MG63 (cell line): ENCODE data around the gene PSMA3. TPM values are rescaled to one million over a fixed set of nuclear protein-coding genes. Genes with fewer than 3 reads are reported as not detected.
A peak's percentile ranks its signal among the peaks of the same experiment; 100 is the strongest.

Source experiments
- DNase-seq: peaks from one replicate; pipeline ENCODE4 v3.0.0-alpha.2; 2020
- H3K27me3 ChIP-seq: fragments of 250-450 bp; sonication (Bioruptor Pico); 2 replicates; pipeline ENCODE4 v1.5.1; 2020; ENCODE audit warnings: mild to moderate bottlenecking, moderate library complexity
- H3K36me3 ChIP-seq: fragments of 250-450 bp; sonication (Bioruptor Pico); 2 replicates; pipeline ENCODE4 v1.5.1; 2020; ENCODE audit warnings: mild to moderate bottlenecking, moderate library complexity
- H3K4me3 ChIP-seq: fragments of 250-450 bp; sonication (Bioruptor Pico); 2 replicates; pipeline ENCODE4 v1.5.1; 2020; ENCODE audit warnings: mild to moderate bottlenecking, moderate library complexity
- H3K9me3 ChIP-seq: fragments of 250-450 bp; sonication (Bioruptor Pico); 2 replicates; pipeline ENCODE4 v1.5.1; 2020; ENCODE audit warnings: mild to moderate bottlenecking, moderate library complexity
- total RNA-seq: library from RNA; depleted of rRNA; stranded (reverse); fragments of >200 nt; shearing (Covaris generic); gene quantifications from 2 replicates; pipeline ENCODE4 v1.2.3, GENCODE V29; 2014; ENCODE audit warnings: low replicate concordance

Gene PSMA3
- total RNA-seq, 1 experiment from 2014 or later, result 96.6 TPM

DNA sequence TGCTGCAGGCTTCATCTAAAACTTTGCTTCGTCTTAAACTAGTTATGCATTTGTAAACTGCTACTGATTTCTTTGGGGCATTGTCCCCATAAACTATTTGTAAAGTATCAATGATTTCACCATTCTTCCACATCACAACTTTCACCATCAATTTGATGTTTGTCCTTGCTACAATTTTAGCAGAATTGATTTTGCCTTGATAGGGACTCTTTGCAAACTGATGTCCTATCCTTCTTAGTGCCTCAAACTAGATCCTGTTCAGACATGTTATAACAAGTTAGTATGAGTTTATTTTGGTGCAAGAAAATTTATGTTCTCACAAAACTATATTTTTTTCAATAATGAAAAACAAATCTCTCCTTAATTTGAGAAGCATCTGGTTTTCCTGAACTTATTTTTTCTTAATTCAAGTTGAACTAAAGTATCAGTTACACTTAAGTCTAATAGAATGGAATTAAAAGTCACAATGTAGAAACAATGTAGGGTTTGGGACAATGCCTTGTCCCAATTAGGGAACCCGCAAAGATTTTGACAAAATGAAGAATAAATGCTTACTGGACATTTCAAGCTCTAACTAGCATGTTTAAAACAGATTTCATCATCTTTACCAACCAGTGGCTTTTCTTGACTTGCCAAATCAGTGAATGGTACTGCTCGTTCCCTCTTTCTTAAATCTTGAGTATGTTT lies 43.6 kb downstream of the PSMA3 start:
- Histone ChIP-seq H3K9me3 (no peaks in the 10 kb centered on the region), H3K4me3 (no peak overlapping the region), H3K36me3 (peaks cover 65% of the 10 kb centered on the region), H3K27me3 (no peaks in the 10 kb centered on the region)
- no peak for DNase-seq

DNA sequence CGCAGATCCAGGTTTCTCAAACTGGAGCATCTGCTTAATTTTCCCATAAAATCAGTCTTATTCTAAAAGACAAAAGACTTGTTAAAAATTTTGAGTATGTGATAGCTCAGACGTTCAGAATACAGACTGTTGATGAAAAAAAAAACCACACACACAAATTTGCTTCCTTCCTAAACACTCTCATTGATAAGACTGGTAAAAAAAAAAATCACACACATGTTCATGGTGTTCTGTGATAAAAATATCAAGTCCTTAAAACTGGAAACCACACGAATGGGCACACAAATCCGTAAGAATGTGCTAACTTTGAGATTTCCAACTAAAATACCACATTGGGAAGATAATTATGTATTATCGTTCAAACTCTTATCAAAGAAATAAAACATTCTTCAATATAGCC lies 47.0 kb downstream of the PSMA3 start:
- Histone ChIP-seq H3K36me3 (peaks cover 63% of the 10 kb centered on the region), H3K4me3 (no peak overlapping the region), H3K27me3 (no peaks in the 10 kb centered on the region), H3K9me3 (no peaks in the 10 kb centered on the region)
- DNase-seq, result no peak

DNA sequence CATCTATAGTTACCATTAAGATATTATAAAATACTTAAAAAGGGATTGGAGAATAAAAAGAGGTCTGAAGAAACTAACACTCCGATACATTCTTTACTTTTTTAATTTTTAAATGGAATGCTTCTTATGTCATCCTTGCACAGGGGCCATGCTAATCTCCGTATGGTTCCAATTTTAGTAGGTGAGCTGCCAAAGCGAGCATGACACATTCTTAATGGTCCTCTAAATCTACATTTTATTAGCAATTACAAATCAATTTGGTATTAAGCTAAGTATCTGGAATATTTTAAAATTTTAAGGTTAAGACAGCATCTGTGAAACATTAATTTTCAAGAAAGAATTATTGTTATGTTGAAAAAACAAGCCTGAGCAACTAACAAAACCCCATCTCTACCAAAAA lies 47.5 kb downstream of the PSMA3 start:
- H3K36me3 ChIP-seq, result peaks cover 63% of the 10 kb centered on the region
- no peaks in the 10 kb centered on the region for H3K9me3 ChIP-seq
- no peak overlapping the region for H3K4me3 ChIP-seq
- DNase-seq, result no peak
- H3K27me3 ChIP-seq, result no peaks in the 10 kb centered on the region

DNA sequence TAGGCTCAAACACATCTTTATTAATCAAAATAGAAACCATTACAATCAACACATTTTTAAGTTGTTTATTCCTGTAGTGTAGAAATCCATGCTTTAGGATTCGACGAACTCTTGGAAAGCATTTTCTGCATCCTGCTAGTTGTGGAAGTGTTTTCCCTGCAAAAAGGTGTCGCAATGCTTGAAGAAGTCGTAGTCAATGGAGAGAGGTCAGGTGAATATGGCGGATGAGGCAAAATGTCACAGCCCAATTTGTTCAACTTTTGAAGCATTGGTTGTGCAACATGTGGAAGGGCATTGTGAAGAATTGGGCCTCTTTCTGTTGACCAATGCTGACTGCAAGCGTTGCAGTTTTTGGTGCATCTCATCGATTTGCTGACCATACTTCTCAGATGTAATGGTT lies 49.6 kb downstream of the PSMA3 start:
- Histone ChIP-seq H3K9me3 (no peaks in the 10 kb centered on the region), H3K4me3 (no peak overlapping the region), H3K27me3 (no peaks in the 10 kb centered on the region), H3K36me3 (peaks cover 47% of the 10 kb centered on the region)
- no peak for DNase-seq

DNA sequence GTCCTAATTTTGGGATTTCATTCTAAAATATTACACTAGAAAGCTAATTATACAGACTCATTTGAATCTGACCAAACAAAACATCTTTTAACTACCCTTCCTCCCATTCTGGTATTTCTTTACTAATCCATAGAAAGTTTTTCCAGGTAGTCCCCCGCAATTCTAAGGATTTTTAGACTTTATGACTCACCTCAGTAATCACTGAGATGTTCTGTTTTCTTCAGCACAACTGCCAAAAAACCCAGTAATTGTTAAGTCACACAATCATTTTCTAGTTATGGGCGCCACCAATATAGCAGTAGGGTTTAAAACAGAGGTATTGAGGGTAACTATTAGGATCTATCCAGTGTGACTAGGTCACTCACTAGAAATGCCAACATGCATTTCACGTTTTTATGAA lies 52.1 kb downstream of the PSMA3 start:
- Histone ChIP-seq H3K27me3 (no peaks in the 10 kb centered on the region), H3K36me3 (peaks cover 30% of the 10 kb centered on the region), H3K9me3 (no peaks in the 10 kb centered on the region), H3K4me3 (peak overlapping the region; percentile 91)
- no peak for DNase-seq

DNA sequence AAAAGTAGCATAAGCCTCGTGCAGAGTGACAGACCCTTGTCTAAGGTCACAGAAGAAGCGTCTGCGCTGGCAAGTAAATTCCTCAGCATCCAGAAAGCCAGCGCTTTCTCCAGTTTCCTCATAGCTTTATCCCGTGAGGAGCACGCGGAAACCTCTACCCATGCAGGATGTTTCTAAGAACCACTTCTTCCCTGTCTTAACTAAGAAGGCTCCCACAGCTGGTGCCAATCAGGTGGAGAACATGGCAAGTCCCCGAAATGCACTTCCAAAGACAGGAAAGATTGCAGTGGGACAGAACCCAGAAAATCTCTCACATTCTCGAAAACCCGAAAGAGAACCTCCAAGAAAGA lies 52.7 kb downstream of the PSMA3 start:
- H3K4me3 ChIP-seq, result peak overlapping the region; percentile 91
- peaks cover 25% of the 10 kb centered on the region for H3K36me3 ChIP-seq
- no peaks in the 10 kb centered on the region for H3K27me3 ChIP-seq
- no peak for DNase-seq
- no peaks in the 10 kb centered on the region for H3K9me3 ChIP-seq

DNA sequence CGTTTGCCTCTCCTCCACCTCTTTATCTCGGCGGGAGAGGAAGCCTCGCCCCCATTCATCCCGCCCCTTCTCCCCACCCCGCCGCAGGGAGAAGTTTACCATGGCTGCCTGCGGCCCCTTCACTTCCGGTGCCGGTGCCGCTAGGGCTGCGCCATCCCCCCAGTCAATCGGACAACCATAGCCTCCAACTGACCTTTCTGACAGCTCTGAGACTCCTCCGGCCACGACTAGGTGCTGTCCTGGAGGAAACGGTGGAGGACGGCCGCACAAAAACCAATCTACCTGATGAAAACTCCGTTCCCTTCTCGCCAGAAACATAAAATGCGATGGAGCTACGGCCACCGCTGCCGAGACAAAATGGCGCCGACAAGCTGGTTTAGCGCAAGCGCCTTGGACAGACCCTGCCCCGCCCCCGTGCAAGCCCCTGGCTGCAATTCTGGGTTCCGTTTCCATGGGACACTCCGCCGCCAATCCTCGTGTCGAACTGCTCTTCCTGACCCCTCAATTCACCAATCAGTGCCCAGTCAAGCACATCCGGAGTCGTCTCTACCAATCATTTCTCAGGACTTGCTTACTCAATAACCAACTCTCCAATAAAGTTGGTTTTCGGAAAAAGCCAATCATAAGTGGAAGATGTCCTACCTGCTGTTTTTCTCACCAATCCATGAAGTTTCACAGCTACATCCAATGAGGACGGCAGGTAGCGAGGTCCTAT lies 53.3 kb downstream of the PSMA3 start:
- peaks cover 22% of the 10 kb centered on the region for H3K36me3 ChIP-seq

DNA sequence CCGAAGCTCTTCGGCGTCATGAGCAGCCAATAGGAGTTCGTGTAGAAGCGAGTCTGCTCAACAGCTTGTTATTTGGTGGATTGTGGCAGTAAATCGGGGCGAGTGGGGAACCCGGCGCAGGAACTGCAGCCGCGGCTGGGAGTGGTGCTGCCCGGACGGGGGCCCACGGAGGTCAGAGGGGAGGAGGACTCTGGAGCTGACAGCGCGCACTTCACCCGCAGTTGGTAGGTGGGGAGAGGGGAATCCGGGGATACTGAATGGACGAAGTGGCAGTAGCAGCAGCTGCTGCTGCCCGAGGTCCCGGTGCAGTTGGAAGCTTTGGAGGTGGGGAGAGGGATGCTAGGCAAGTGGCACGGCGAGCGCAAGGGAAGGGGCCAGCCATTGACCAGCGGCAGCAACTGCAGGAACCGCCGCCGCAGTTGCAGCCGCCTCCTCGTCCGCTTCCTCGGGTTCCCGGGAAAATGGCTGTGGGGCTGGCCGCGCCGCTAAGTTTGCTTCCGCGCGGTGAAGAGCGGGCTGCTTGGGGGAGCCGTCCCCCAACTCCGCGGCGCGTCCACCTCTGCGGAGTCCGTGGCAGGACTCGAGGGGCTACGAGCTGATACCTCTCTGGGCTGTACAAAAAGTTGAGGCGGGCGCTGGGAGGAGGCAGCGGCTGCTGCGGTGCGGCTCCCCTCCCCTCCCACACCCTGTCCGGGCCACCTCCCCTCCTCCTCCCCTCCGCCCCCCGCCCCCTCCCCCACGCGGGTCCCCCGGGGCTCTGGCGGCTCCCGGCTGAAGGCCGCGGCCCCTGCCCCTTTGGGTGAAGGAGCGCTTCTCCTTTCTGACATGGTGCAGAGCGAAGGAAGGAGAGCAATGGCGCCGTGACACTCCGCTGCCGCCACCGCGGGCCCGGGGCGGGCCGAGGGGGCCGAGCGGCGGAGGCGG lies 54.1 kb downstream of the PSMA3 start, which contains the start of gene ARID4A:
TSS of gene ARID4A (plus strand) at position 79 of the 924 bp plus-strand sequence. CDS start 1,300 bp downstream, outside the sequence.
- peak; percentile 20 for DNase-seq
- Histone ChIP-seq H3K36me3 (peaks cover 20% of the 10 kb centered on the region), H3K9me3 (no peaks in the 10 kb centered on the region), H3K4me3 (peak within 1 kb of the TSS; percentile 91), H3K27me3 (no peaks in the 10 kb centered on the region)

More for the DNA sequence above, 53.3 kb downstream of the PSMA3 start:
- Histone ChIP-seq H3K9me3 (no peaks in the 10 kb centered on the region), H3K27me3 (no peaks in the 10 kb centered on the region), H3K4me3 (peak overlapping the region; percentile 91)
- peak; percentile 97 for DNase-seq

DNA sequence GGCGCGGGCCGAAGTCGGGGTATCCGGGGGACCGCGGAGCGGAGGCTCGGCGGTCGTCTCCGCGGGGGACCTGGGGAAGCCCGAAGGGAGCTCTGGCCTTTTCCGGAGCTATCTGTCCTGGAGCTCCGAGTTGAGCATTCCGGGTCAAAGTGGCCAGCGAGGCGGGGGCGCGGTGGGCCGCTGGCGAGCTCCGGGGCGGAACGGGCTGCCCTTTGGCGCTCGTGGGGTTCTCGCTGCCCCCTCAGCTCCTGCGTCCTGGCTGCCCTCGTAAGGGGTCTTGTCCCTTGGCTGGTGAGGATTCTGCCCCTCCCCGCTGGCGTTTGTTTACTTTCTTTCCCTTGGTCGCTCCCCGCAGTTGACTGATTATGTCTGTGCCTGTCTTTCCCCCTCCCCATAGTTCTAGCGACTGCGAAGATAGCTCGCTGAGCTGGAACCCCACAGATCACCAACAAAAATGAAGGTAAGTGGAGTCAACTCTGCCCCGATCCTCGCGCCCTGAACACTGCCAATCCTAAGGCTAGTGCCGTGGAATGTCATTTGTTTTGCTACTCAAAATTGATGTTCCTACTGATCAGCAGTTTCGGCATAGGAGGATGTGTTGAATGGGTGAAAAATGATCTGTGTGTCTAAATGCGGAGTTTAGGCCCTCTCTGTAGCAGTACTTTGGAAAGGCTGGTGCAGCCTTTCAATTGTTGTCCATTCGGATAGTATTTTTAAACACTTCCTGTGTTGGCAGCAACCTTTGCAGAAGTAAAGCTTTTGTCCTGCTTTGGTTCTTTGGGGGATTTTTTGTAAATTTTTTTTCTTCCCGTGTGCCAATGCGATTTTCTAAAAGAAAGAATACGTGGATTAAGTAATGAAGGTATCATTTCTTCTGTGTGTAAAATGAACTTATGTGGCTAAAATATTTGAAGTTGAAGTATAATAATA lies 55.0 kb downstream of the PSMA3 start:
- H3K36me3 ChIP-seq, result peaks cover 12% of the 10 kb centered on the region
- peak overlapping the region; percentile 91 for H3K4me3 ChIP-seq
- DNase-seq, result peak; percentile 4
- no peaks in the 10 kb centered on the region for H3K27me3 ChIP-seq
- no peaks in the 10 kb centered on the region for H3K9me3 ChIP-seq

DNA sequence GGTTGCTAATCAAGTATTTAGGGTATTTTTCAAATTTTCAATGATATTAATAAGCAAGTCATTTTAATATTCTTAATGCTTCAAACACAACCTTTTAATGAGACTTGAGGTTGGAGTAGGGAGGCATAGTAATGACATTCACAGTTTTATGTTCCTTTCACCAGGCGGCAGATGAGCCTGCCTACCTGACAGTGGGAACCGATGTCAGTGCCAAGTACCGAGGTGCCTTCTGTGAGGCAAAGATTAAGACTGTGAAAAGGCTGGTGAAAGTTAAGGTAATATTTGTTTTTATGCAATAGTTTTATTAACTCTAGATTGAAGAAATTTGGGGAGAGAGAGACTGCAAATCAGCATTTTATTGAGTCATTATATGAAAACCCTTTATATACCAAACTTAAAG lies 56.8 kb downstream of the PSMA3 start:
- DNase-seq, result no peak
- Histone ChIP-seq H3K27me3 (no peaks in the 10 kb centered on the region), H3K9me3 (no peaks in the 10 kb centered on the region), H3K36me3 (peaks cover 6% of the 10 kb centered on the region), H3K4me3 (no peak overlapping the region)

DNA sequence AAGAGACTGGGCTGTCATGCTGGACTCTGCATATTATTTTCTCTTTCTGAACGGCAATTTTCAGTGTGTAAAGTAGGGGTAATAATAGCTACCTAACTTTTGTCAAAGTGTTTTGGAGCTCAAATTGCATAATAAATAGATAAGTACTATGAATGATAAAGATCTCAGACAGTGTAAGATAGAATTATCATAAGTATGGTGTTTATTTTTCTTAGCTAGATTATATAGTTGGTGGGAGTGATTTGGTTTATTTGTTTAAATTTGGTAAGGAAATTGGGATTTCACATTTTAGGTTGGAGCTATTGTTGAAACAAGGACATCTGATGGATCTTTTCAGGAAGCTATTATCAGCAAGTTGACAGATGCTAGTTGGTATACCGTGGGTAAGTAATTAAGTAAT lies 61.1 kb downstream of the PSMA3 start:
- Histone ChIP-seq H3K9me3 (no peaks in the 10 kb centered on the region), H3K4me3 (no peak overlapping the region), H3K36me3 (peaks cover 6% of the 10 kb centered on the region)

DNA sequence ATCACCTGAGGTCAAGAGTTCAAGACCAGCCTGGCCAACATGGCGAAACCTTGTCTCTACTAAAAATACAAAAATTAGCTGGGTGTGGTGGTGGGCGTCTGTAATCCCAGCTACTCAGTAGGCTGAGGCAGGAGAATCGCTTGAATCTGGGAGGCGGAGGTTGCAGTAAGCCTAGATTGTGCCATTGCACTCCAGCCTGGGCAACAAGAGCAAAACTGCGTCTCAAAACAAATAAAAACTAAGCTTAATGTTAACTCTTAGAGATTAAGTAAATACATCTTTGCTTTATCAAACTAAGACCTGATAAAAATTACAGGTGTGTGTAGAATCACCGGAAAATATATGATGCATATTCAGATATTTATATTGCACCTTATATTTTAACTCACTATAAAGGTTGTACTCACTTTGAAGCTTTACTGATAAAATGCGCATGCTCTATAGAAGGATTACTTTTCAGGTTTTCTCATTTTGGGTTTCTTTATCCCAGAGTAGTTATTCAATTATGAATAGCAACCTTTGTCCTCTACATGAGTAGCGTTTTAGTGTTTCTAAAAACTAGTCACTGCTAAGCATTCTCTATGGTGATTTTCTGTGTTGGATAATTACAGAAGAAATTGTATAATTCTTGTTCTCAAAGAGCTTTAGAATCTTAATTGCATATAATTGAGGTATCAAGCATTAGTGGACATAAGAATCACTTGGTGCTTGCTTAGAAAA lies 63.1 kb downstream of the PSMA3 start:
- H3K36me3 ChIP-seq, result peaks cover 6% of the 10 kb centered on the region
- H3K4me3 ChIP-seq, result no peak overlapping the region
- H3K9me3 ChIP-seq, result no peaks in the 10 kb centered on the region
- no peak for DNase-seq
- no peaks in the 10 kb centered on the region for H3K27me3 ChIP-seq

More for the DNA sequence above, 61.1 kb downstream of the PSMA3 start:
- DNase-seq, result no peak
- no peaks in the 10 kb centered on the region for H3K27me3 ChIP-seq

DNA sequence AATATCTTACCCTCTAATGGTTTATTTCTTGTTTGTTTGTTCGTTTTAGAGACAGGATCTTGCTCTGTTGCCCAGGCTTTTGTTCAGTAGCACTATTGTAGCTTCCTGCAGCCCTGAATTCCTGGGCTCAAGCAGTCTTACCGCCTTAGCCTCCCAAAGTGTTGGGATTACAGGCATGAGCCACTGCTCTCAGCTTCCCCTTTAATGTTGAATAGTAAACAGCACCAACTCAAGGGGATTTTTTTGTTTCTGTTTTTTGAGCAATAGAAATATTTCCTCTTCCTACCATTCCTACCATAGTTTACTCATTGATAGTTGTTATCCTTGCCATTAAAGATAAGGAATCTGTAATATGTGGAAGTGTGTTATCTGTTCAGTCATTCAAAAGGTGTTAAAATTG lies 64.4 kb downstream of the PSMA3 start:
- H3K36me3 ChIP-seq, result peaks cover 2% of the 10 kb centered on the region; the same call in 1 of the 2 replicates
- no peak for DNase-seq
- H3K4me3 ChIP-seq, result no peak overlapping the region
- no peaks in the 10 kb centered on the region for H3K9me3 ChIP-seq
- H3K27me3 ChIP-seq, result no peaks in the 10 kb centered on the region

DNA sequence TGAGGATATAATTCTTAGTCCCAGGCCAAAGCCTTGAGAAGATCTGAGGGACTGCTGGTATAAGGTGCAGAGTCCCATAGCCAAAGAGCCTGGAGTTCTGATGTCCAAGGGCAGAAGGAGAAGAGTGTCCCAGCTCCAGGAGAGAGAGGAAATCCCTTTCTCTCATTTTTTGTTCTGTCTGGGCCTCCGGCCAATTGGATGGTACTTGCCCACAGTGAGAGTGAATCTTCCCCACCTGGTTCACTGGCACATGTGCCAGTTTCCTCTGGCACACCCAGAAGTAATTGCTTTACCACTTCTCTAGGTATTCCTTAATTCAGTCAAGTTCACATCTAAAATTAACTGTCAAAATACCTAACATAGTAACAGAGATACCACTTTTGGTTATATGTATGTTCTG lies 69.1 kb downstream of the PSMA3 start:
- H3K4me3 ChIP-seq, result no peak overlapping the region
- no peaks in the 10 kb centered on the region for H3K27me3 ChIP-seq
- no peaks in the 10 kb centered on the region for H3K9me3 ChIP-seq
- H3K36me3 ChIP-seq, result no peaks in the 10 kb centered on the region
- DNase-seq, result no peak

DNA sequence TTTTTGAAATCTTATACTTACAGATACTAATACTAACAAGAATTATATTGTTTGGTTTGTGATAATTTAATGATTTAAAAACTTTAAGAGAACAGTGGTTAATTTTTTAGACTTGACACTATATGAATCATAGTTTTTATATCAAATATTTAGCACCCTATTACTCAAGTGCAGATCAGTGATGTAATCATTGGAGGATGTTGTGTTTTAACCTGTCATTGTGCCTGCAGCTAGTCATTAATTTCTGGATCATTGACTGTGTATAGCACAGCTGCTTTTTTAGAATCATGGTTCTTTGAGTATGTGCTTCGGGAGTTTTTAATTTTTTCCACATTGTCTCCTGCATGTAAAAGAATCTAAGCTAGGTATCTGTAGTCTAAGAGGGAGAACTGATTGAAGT lies 71.0 kb downstream of the PSMA3 start:
- no peak for DNase-seq
- Histone ChIP-seq H3K36me3 (no peaks in the 10 kb centered on the region), H3K9me3 (no peaks in the 10 kb centered on the region), H3K27me3 (no peaks in the 10 kb centered on the region), H3K4me3 (no peak overlapping the region)
